HG02870 (cell line): ENCODE measurements around the gene CAPN12.
"Not testable (repeated sequence)": the region's sequence is repeated elsewhere in the genome, so short reads cannot be mapped to it uniquely, and the experiment has no call there.

Experiments used
- ATAC-seq: cut with Tn5 transposase; IDR thresholded peaks from one replicate; pipeline ENCODE4 v1.9.1; 2021; ENCODE audit warnings: mild to moderate bottlenecking, moderate library complexity; ENCODE audit not compliant: unreplicated experiment

CAPN12 gene

GRCh38 chr19:38744298-38744681 is at the start of gene CAPN12:
CAPN12 (minus strand) TSS chr19:38744474; CDS start chr19:38744165, 309 bp downstream.
- ATAC-seq: no peak

GRCh38 chr19:38793671-38794070 is 49.4 kb upstream of the CAPN12 start:
- no peak for ATAC-seq

GRCh38 chr19:38793177-38793576 is 48.9 kb upstream of the CAPN12 start:
- no peak for ATAC-seq

- ATAC-seq: no peak
These were observed 48.2 kb upstream of the CAPN12 start for GRCh38 chr19:38792250-38793111.

- not testable (repeated sequence) for ATAC-seq
These were observed 47.3 kb upstream of the CAPN12 start for GRCh38 chr19:38791451-38792064.

- ATAC-seq: not testable (repeated sequence)
These were observed 46.5 kb upstream of the CAPN12 start for GRCh38 chr19:38790507-38791403.

- no peak for ATAC-seq
These were observed 44.4 kb upstream of the CAPN12 start, which contains the start of gene LGALS7B for GRCh38 chr19:38788478-38789243. LGALS7B (plus strand) TSS chr19:38789200; CDS start chr19:38789227, 27 bp downstream.

GRCh38 chr19:38786572-38787265 is 42.4 kb upstream of the CAPN12 start:
- ATAC-seq: no peak

- ATAC-seq: not testable (repeated sequence)
These were observed 41.8 kb upstream of the CAPN12 start for GRCh38 chr19:38786061-38786460.

- no peak for ATAC-seq
These were observed 41.0 kb upstream of the CAPN12 start for GRCh38 chr19:38785187-38785699.

- no peak for ATAC-seq
These were observed 40.0 kb upstream of the CAPN12 start for GRCh38 chr19:38784224-38784623.

- not testable (repeated sequence) for ATAC-seq
These were observed 37.9 kb upstream of the CAPN12 start for GRCh38 chr19:38782212-38782611.

- no peak for ATAC-seq
These were observed 36.8 kb upstream of the CAPN12 start for GRCh38 chr19:38781058-38781457.

GRCh38 chr19:38780443-38780842 is 36.2 kb upstream of the CAPN12 start:
- ATAC-seq: no peak

- ATAC-seq: no peak
These were observed 34.5 kb upstream of the CAPN12 start for GRCh38 chr19:38778733-38779132.

GRCh38 chr19:38774181-38774950 is 30.1 kb upstream of the CAPN12 start:
- ATAC-seq: no peak

GRCh38 chr19:38773469-38774177 is 29.3 kb upstream of the CAPN12 start, which contains the start of gene LGALS7:
LGALS7 (minus strand) TSS chr19:38773517; CDS start chr19:38773492, 25 bp downstream.
- no peak for ATAC-seq

- ATAC-seq: not testable (repeated sequence)
These were observed 27.3 kb upstream of the CAPN12 start for GRCh38 chr19:38771569-38771968.
